SK-N-SH (cell line): ENCODE results near the gene SCRN1. TPM values are rescaled to one million over a fixed set of nuclear protein-coding genes. Genes with fewer than 3 reads are reported as not detected.

Source experiments
- CTCF ChIA-PET: fragments of 300-600, 350-600 bp; formaldehyde crosslinking; extraction: SDS; loops from one replicate; lab custom pipeline; 2021; lab: Yijun Ruan, JAX
- POLR2A ChIA-PET: fragments of 350-600 bp; sonication (Branson Sonifier 250); formaldehyde crosslinking; extraction: SDS; loops from one replicate; lab custom pipeline; 2020; ENCODE audit warnings: antibody characterized with exemption, inconsistent platforms; lab: Yijun Ruan, JAX
- DNase-seq: peaks from one replicate; pipeline ENCODE4 v3.0.0; 2012
- H2AFZ ChIP-seq: fragments of 200-600 bp; sonication (generic); 2 replicates; pipeline ENCODE4 v1.8.1; 2016; ENCODE audit warnings: antibody characterized with exemption, mild to moderate bottlenecking, low read depth
- H3F3A ChIP-seq: fragments of 200-600 bp; sonication (generic); replicated peaks from 2 replicates; pipeline ENCODE3; 2016; ENCODE audit warnings: antibody characterized with exemption, mild to moderate bottlenecking; ENCODE audit not compliant: insufficient read depth
- H3K27ac ChIP-seq, 2 experiments: fragments of 200-500 bp in 1 of 2; fragments of 200-600 bp in 1 of 2; sonication (Bioruptor generic) in 1 of 2; sonication (generic), shearing (Covaris generic) in 1 of 2; 2 replicates each; pipeline versions ENCODE4 v1.5.1 to v1.6.1; 2014 to 2016; ENCODE audit warnings: low read depth in 2 of 2, inconsistent platforms in 1 of 2, low read length in 1 of 2, mild to moderate bottlenecking in 1 of 2, mixed read lengths in 1 of 2
- H3K27me3 ChIP-seq: fragments of 200-600 bp; sonication (generic), shearing (Covaris generic); 2 replicates; pipeline ENCODE4 v1.6.1; 2016; ENCODE audit warnings: mixed run types; ENCODE audit not compliant: insufficient read depth
- H3K36me3 ChIP-seq, 2 experiments: fragments of 200-500 bp in 1 of 2; fragments of 200-600 bp in 1 of 2; sonication (Bioruptor generic) in 1 of 2; sonication (generic) in 1 of 2; replicated peaks in 1 of 2; 2 replicates each; pipeline versions ENCODE3 to v1.5.1; 2014 to 2016; ENCODE audit warnings: low read length in 1 of 2, mild to moderate bottlenecking in 1 of 2; ENCODE audit not compliant: insufficient read depth in 2 of 2, control insufficient read depth in 1 of 2
- H3K4me1 ChIP-seq, 2 experiments: fragments of 200-500 bp in 1 of 2; fragments of 200-600 bp in 1 of 2; sonication (Bioruptor generic) in 1 of 2; sonication (generic), shearing (Covaris generic) in 1 of 2; 2 replicates each; pipeline versions ENCODE4 v1.5.1 to v1.6.1; 2014 to 2016; ENCODE audit warnings: low read depth in 1 of 2, low read length in 1 of 2, mixed run types in 1 of 2; ENCODE audit not compliant: insufficient read depth in 2 of 2, control insufficient read depth in 1 of 2
- H3K4me2 ChIP-seq: fragments of 200-600 bp; sonication (generic), shearing (Covaris generic); 2 replicates; pipeline ENCODE4 v1.6.1; 2017; ENCODE audit warnings: mixed run types
- H3K4me3 ChIP-seq, 2 experiments: fragments of 200-500 bp in 1 of 2; fragments of 200-600 bp in 1 of 2; sonication (Bioruptor generic) in 1 of 2; sonication (generic), shearing (Covaris generic) in 1 of 2; 2 replicates each; pipeline versions ENCODE4 v1.5.1 to v1.8.1; 2014 to 2016; ENCODE audit warnings: low read depth in 2 of 2, inconsistent platforms in 1 of 2, low read length in 1 of 2, mild to moderate bottlenecking in 1 of 2, mixed read lengths in 1 of 2, moderate library complexity in 1 of 2
- H3K79me2 ChIP-seq: fragments of 200-600 bp; sonication (generic); 2 replicates; pipeline ENCODE4 v1.8.1; 2017; ENCODE audit warnings: mild to moderate bottlenecking; ENCODE audit not compliant: insufficient read depth
- H3K9ac ChIP-seq: fragments of 200-600 bp; sonication (generic); 2 replicates; pipeline ENCODE4 v1.6.1; 2017; ENCODE audit warnings: mixed run types
- H3K9me2 ChIP-seq: fragments of 200-600 bp; sonication (generic); 2 replicates; pipeline ENCODE4 v1.6.1; 2017; ENCODE audit warnings: mixed run types
- H3K9me3 ChIP-seq: fragments of 200-600 bp; sonication (generic); 2 replicates; pipeline ENCODE4 v1.6.1; 2017; ENCODE audit warnings: mixed run types, mild to moderate bottlenecking, moderate library complexity
- H4K20me1 ChIP-seq: fragments of 200-600 bp; sonication (generic); 2 replicates; pipeline ENCODE4 v1.6.1; 2017; ENCODE audit warnings: mild to moderate bottlenecking, mixed run types; ENCODE audit not compliant: insufficient read depth
- ELF1 ChIP-seq: IDR thresholded peaks from 2 replicates; pipeline ENCODE4 v1.4.0; 2012
- EP300 ChIP-seq, 2 experiments: IDR thresholded peaks; 2 replicates each; pipeline versions ENCODE4 v1.4.0 to v1.6.1; 2012; ENCODE audit warnings: borderline replicate concordance in 1 of 2, low read depth in 1 of 2, low read length in 1 of 2
- FOXJ3 ChIP-seq: sonication (generic); formaldehyde crosslinking; IDR thresholded peaks from 2 replicates; pipeline ENCODE4 v1.5.1; 2020; ENCODE audit warnings: mild to moderate bottlenecking, missing genetic modification reagents
- FOXM1 ChIP-seq: IDR thresholded peaks from 2 replicates; pipeline ENCODE4 v1.4.0; 2012; ENCODE audit warnings: low read depth, mild to moderate bottlenecking
- JUND ChIP-seq: IDR thresholded peaks from 2 replicates; pipeline ENCODE4 v1.4.0; 2012
- MXI1 ChIP-seq: IDR thresholded peaks from 2 replicates; pipeline ENCODE4 v1.6.1; 2012; ENCODE audit warnings: mild to moderate bottlenecking, low read depth, low read length, improper control_type of control experiment
- NRF1 ChIP-seq: IDR thresholded peaks from 2 replicates; pipeline ENCODE4 v1.6.1; 2012; ENCODE audit warnings: low read depth, mild to moderate bottlenecking, low read length
- POLR2AphosphoS5 ChIP-seq: IDR thresholded peaks from 2 replicates; pipeline ENCODE4 v1.6.1; 2012; ENCODE audit warnings: low read depth, low read length
- RFX5 ChIP-seq: IDR thresholded peaks from 2 replicates; pipeline ENCODE4 v1.6.1; 2012; ENCODE audit warnings: mild to moderate bottlenecking, improper control_type of control experiment, low read length
- RXRA ChIP-seq: IDR thresholded peaks from 2 replicates; pipeline ENCODE4 v1.4.0; 2012; ENCODE audit warnings: low read depth, mild to moderate bottlenecking, borderline replicate concordance
- SIN3A ChIP-seq: IDR thresholded peaks from 2 replicates; pipeline ENCODE4 v1.6.1; 2012; ENCODE audit warnings: low read depth, mild to moderate bottlenecking, low read length, moderate library complexity, borderline replicate concordance
- TAF1 ChIP-seq: IDR thresholded peaks from 2 replicates; pipeline ENCODE4 v1.6.1; 2012; ENCODE audit warnings: low read depth, mild to moderate bottlenecking, low read length, moderate library complexity, borderline replicate concordance
- TCF12 ChIP-seq: IDR thresholded peaks from 2 replicates; pipeline ENCODE4 v1.4.0; 2012
- TEAD4 ChIP-seq: IDR thresholded peaks from 2 replicates; pipeline ENCODE4 v1.4.0; 2012; ENCODE audit warnings: mild to moderate bottlenecking, borderline replicate concordance; ENCODE audit not compliant: insufficient read depth
- WGBS: methylation state at CpG from one replicate; pipeline ENCODE4 v1.1.6; 2017; ENCODE audit warnings: low lambda C conversion rate; 5-methylcytosine and 5-hydroxymethylcytosine counted together
- polyA plus RNA-seq, 3 experiments: library from polyadenylated mRNA; depleted of rRNA; stranded (reverse); fragments of >200 nt; gene quantifications; 2 replicates each; pipeline ENCODE4 v1.2.3, GENCODE V29; 2012
- TF ChIP-seq, protein P1 (sequence below): IDR thresholded peaks from 2 replicates; pipeline ENCODE4 v1.4.0; 2012; ENCODE audit warnings: low read depth
- TF ChIP-seq, protein P2 (sequence below): IDR thresholded peaks from 2 replicates; pipeline ENCODE4 v1.4.0; 2012; ENCODE audit warnings: low read depth, borderline replicate concordance
- TF ChIP-seq, protein P3 (sequence below): fragments of 200-600 bp; sonication (generic); IDR thresholded peaks from 2 replicates; pipeline ENCODE4 v1.6.1; 2017; ENCODE audit warnings: antibody characterized with exemption, mild to moderate bottlenecking, moderate library complexity

SCRN1 gene
- polyA plus RNA-seq, 1 of the 3 experiments (the other 2 are of a cell fraction), result 64.3 TPM

DNA sequence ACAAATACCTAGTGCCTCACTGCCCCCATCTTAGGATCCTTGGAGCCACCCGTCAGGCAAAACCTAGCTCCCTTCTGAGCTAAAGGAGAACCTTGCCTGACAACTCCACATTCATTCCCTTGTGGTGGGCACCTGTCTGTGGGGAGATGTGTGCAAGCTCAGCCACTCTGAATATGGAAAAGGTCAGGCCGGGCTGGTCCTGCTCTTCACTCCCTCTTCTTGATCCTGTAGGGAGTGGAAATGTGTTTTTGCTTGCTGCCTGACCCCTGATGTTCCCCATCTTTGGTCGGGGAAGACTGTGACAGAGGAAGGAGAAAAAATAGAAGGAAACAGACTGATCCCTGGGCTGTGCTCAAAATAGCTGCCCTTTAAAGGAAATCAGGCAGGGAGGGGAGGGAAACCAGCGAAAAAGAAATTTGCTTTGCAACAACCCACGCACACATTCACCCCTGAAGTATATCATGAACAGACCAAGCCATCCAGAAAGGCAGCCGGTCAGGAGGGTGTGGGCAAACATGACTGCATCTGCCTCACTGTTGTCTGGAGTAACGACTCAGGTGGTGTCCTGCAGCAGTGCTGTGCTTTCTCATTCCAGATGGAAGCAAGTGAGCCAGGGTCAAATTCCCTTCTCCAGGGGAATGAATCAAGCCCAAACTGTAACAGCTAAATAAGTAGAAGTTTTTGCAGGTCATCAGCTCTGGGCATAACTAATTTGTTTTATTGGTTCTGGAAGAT is 74.0 kb downstream of the SCRN1 start:
- POLR2A ChIA-PET, result interaction anchor here (0.6 kb wide), 1 partner anchor 29 kb away, joined by 3 read pairs; no protein-coding TSS in a partner anchor
- peaks cover 6 to 21% of the 10 kb centered on the region in 2 experiments for H3K36me3 ChIP-seq
- H3K4me3 ChIP-seq, result no peak overlapping the region
- no peaks in the 10 kb centered on the region for H3F3A ChIP-seq
- H3K9me2 ChIP-seq, result no peaks in the 10 kb centered on the region
- no peak overlapping the region for H3K9ac ChIP-seq
- no peak for TF ChIP-seq JUND
- no peak for TF ChIP-seq NRF1
- H3K27me3 ChIP-seq, result no peaks in the 10 kb centered on the region
- DNase-seq, result no peak
- no peaks in the 10 kb centered on the region for H4K20me1 ChIP-seq
- WGBS, result 82% methylated on average over 7 of the region's 7 CpGs
- H3K9me3 ChIP-seq, result no peaks in the 10 kb centered on the region
- peaks cover 0 to 6% of the 10 kb centered on the region in 2 experiments; a peak in 1 of 4 replicates for H3K4me1 ChIP-seq
- CTCF ChIA-PET, result interaction anchor here (0.9 to 19.0 kb wide), 3 partner anchors 10 to 168 kb away, joined by 5 to 365 read pairs (median 7); no protein-coding TSS in a partner anchor
- no peak overlapping the region for H2AFZ ChIP-seq
- H3K4me2 ChIP-seq, result no peak overlapping the region
- no peak overlapping the region for H3K27ac ChIP-seq
- H3K79me2 ChIP-seq, result no peaks in the 10 kb centered on the region

DNA sequence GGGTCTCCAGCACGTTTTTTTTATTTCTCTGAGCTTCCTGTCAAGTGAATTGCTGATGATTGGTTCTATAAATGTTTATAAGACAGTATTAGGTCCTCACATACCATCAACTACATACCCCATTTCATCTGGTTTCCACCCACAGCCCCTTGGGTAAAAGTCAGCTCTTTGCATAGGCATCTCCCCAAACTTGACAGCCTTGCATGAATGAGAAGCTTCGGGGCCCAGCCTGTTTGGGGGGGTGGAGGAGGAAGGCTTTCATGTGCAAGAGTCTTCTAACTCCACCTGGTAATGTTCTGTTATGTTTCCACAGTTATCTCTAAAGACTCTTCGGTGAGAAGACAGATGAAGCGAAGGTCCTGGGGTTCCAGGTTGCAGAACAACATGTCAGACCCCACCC is 75.4 kb downstream of the SCRN1 start:
- Histone ChIP-seq H3K4me2 (no peak overlapping the region), H3K27ac (no peak overlapping the region), H3K4me1 (peaks cover 0 to 6% of the 10 kb centered on the region in 2 experiments; a peak in 1 of 4 replicates), H3K4me3 (no peak overlapping the region), H3K27me3 (no peaks in the 10 kb centered on the region), H2AFZ (no peak overlapping the region)
- DNase-seq, result no peak
- TF ChIP-seq FOXM1 (no peak), MXI1 (no peak), RXRA (no peak), ELF1 (no peak), POLR2AphosphoS5 (no peak), EP300 (IDR thresholded peaks at IDR 0.05; ENCODE audit: borderline replicate concordance in 1 of 2, low read depth in 1 of 2, low read length in 1 of 2) (no peak), TAF1 (no peak), RFX5 (no peak), SIN3A (no peak), TCF12 (no peak), JUND (no peak), TEAD4 (no peak), FOXJ3 (CRISPR knock-in tag) (no peak)
- TF ChIP-seq, protein P1, sequence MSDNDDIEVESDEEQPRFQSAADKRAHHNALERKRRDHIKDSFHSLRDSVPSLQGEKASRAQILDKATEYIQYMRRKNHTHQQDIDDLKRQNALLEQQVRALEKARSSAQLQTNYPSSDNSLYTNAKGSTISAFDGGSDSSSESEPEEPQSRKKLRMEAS, result no peak
- TF ChIP-seq, protein P2, sequence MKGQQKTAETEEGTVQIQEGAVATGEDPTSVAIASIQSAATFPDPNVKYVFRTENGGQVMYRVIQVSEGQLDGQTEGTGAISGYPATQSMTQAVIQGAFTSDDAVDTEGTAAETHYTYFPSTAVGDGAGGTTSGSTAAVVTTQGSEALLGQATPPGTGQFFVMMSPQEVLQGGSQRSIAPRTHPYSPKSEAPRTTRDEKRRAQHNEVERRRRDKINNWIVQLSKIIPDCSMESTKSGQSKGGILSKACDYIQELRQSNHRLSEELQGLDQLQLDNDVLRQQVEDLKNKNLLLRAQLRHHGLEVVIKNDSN, result no peak
- TF ChIP-seq, protein P3, sequence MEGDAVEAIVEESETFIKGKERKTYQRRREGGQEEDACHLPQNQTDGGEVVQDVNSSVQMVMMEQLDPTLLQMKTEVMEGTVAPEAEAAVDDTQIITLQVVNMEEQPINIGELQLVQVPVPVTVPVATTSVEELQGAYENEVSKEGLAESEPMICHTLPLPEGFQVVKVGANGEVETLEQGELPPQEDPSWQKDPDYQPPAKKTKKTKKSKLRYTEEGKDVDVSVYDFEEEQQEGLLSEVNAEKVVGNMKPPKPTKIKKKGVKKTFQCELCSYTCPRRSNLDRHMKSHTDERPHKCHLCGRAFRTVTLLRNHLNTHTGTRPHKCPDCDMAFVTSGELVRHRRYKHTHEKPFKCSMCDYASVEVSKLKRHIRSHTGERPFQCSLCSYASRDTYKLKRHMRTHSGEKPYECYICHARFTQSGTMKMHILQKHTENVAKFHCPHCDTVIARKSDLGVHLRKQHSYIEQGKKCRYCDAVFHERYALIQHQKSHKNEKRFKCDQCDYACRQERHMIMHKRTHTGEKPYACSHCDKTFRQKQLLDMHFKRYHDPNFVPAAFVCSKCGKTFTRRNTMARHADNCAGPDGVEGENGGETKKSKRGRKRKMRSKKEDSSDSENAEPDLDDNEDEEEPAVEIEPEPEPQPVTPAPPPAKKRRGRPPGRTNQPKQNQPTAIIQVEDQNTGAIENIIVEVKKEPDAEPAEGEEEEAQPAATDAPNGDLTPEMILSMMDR, result no peak
- TF ChIP-seq, all 33 proteins: peak for 0
- POLR2A ChIA-PET, result no interaction called here
- 73% methylated on average over 4 of the region's 4 CpGs for WGBS
- no peak overlapping the region for H3K9ac ChIP-seq
- H3K79me2 ChIP-seq, result no peaks in the 10 kb centered on the region
- H3K9me3 ChIP-seq, result no peaks in the 10 kb centered on the region
- no peaks in the 10 kb centered on the region for H4K20me1 ChIP-seq
- CTCF ChIA-PET, result interaction anchor here (0.7 to 19.0 kb wide), 2 partner anchors 21 to 40 kb away, joined by 3 to 365 read pairs; no protein-coding TSS in a partner anchor
- no peaks in the 10 kb centered on the region for H3K9me2 ChIP-seq
- H3K36me3 ChIP-seq, result peaks cover 3 to 9% of the 10 kb centered on the region in 2 experiments
- H3F3A ChIP-seq, result no peaks in the 10 kb centered on the region
